Ovary (tissue), 3 donors: ENCODE data around the gene GON7.

Experiments
- CTCF ChIP-seq, 3 donors: fragments of 450-650 bp in 2 of 3; fragments of 200-600 bp in 1 of 3; IDR thresholded peaks; one replicate each; pipeline versions ENCODE4 v1.5.1 to v1.8.0; 2016 to 2022; ENCODE audit warnings: antibody characterized with exemption in 3 of 3, mild to moderate bottlenecking in 1 of 3
- EP300 ChIP-seq: sonication (generic); formaldehyde crosslinking; IDR thresholded peaks from one replicate; pipeline ENCODE4 v1.6.1; 2017; ENCODE audit warnings: antibody characterized with exemption
- POLR2A ChIP-seq: fragments of 450-650 bp; IDR thresholded peaks from one replicate; pipeline ENCODE4 v1.6.1; 2017; ENCODE audit warnings: antibody characterized with exemption, mild to moderate bottlenecking, moderate library complexity
- donor health status: DM: no; HTN: no; CAD: no.

DNA sequence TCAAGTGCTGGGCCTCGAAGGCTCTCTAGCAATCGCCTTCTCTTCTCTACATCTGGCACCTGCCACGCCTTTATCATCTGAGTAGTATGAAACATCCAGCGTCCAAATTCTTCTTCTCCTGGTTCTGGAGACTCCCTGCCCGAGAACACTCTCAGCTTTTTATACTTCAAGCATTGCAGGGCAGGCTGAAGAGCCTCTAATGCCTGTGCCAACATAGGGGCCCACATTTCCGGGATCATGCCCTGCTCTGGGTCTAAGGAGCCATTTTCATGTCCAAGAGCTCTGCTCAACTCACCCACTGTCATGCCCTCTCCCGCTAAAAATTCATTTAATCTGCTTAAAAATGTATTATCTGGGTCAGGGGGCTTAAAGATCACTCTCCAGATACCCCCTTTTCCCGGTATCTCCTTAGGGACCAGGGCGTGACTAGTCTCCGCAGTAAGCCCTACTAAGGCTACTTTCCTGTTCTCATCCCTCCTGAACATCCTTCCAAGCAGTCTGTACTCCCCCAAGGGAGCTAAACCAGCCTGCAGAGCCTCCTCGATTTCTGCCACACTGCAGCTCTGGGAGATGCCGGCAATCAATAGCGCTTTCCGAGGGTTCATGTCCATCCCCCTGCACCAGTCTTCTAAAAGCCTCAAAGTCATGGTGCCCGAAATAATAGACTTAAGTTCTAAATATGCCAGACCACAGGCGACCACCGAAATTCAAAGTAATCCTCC, 23.1 kb downstream of the GON7 start:
- TF ChIP-seq CTCF (IDR thresholded peaks at IDR 0.05) (no peak), EP300 (no peak), POLR2A (no peak)
